Activated naive CD8-positive, alpha-beta T cell treated with anti-CD3 and anti-CD28 coated beads, Interleukin-2, amount 10 ng/mL, durations not matched to agents 7 days and 5 days (primary cell): Measurements from ENCODE around the gene PRKCQ. TPM values are rescaled to one million over a fixed set of nuclear protein-coding genes. Genes with fewer than 3 reads are reported as not detected.
"Not testable (repeated sequence)": the region's sequence is repeated elsewhere in the genome, so short reads cannot be mapped to it uniquely, and the experiment has no call there.

ENCODE experiments used
- ATAC-seq: fragments of 150-1000 bp; cut with Tn5 transposase; one replicate; pipeline ENCODE4 v1.10.0; 2021; ENCODE audit warnings: low read depth, moderate library complexity
- POLR2A ChIA-PET: fragments of 350-600 bp; sonication (Branson Sonifier 250); formaldehyde crosslinking; loops from one replicate; lab custom pipeline; 2021; ENCODE audit warnings: antibody characterized with exemption; lab: Charles Lee
- DNase-seq: peaks from one replicate; pipeline ENCODE4 v3.0.0; 2021
- H3K27ac Mint-ChIP-seq: one replicate; pipeline ENCODE4 v1.8.0; 2022; ENCODE audit warnings: mild to moderate bottlenecking, mixed read lengths
- H3K27me3 Mint-ChIP-seq: one replicate; pipeline ENCODE4 v1.8.0; 2022; ENCODE audit warnings: mild to moderate bottlenecking, moderate library complexity, mixed read lengths
- H3K36me3 Mint-ChIP-seq: one replicate; pipeline ENCODE4 v1.8.0; 2021; ENCODE audit warnings: mild to moderate bottlenecking, mixed read lengths
- H3K4me1 Mint-ChIP-seq: one replicate; pipeline ENCODE4 v1.8.0; 2021; ENCODE audit warnings: mixed read lengths
- H3K4me3 Mint-ChIP-seq: one replicate; pipeline ENCODE4 v1.8.0; 2022; ENCODE audit warnings: mild to moderate bottlenecking, moderate library complexity, mixed read lengths
- H3K9me3 Mint-ChIP-seq: one replicate; pipeline ENCODE4 v1.8.0; 2021; ENCODE audit warnings: mixed read lengths
- total RNA-seq, 2 experiments: library from RNA; stranded (reverse); gene quantifications; one replicate each; pipeline ENCODE4 v1.2.3, GENCODE V29; 2021

The PRKCQ gene
- total RNA-seq, 2 experiments from 2014 or later = 61.2 to 61.8 TPM

DNA sequence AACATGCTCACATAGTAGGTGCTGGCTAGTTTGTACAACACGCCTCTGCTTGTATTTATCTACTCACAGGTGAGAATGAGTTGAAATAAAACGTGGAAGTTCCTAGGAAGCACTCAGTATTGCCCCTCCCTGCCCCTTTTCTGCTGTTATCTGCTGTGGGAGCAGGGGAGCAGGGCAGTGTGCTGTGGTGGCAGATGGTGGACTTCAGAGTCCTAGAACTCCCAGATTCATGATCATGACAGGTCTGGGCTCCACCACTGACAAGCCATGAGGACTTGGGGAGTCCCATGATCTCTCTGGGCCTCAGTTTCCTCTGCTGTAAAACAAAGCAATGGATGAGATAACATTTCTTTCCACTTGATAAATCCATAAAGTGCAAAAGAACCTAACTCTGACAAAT is 11.6 kb upstream of the PRKCQ start:
- Mint-ChIP-seq H3K9me3 (no peaks in the 10 kb centered on the region), H3K27me3 (no peaks in the 10 kb centered on the region), H3K36me3 (peaks cover 49% of the 10 kb centered on the region), H3K4me1 (peaks cover 86% of the 10 kb centered on the region), H3K4me3 (peak overlapping the region; percentile 77), H3K27ac (peak overlapping the region; percentile 93)
- ATAC-seq (peak; percentile 23), DNase-seq (no peak)
- POLR2A ChIA-PET = interaction anchor here (1.8 to 16.7 kb wide), 2 partner anchors 9 to 11 kb away, joined by 12 to 382 read pairs; partner anchors contain the start of gene PRKCQ

DNA sequence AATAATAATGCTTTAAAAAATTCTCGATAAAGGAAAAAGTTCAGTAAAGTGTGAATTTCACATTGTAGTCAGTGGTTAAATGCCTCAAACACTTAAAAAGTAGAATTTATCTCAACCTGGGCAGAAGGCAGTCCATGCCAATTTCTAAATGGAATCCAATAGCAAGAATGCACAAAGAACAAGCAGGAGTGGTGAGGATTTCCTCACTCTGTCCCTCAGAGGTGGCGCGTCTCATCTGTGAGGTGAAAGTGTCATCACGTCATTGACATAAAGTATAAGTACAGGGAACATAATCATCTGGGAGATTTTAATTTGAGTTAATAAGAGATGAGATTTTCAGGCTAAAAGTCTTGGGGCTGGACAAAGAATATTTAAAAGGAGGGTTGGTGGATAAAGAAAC is 10.0 kb upstream of the PRKCQ start:
- DNase-seq = no peak
- peaks cover 62% of the 10 kb centered on the region for H3K36me3 Mint-ChIP-seq
- peak overlapping the region; percentile 48 for H3K27ac Mint-ChIP-seq
- no peaks in the 10 kb centered on the region for H3K9me3 Mint-ChIP-seq
- peaks cover 79% of the 10 kb centered on the region for H3K4me1 Mint-ChIP-seq
- POLR2A ChIA-PET = interaction anchor here (1.8 to 16.7 kb wide), 2 partner anchors 9 to 10 kb away, joined by 12 to 382 read pairs; partner anchors contain the start of gene PRKCQ
- no peak for ATAC-seq
- peak overlapping the region; percentile 40 for H3K4me3 Mint-ChIP-seq
- H3K27me3 Mint-ChIP-seq = no peaks in the 10 kb centered on the region

- H3K4me1 Mint-ChIP-seq = peaks cover 78% of the 10 kb centered on the region
- H3K9me3 Mint-ChIP-seq = no peaks in the 10 kb centered on the region
- POLR2A ChIA-PET = interaction anchor here (1.4 to 16.7 kb wide), 2 partner anchors 9 to 12 kb away, joined by 11 to 382 read pairs; partner anchors contain the start of gene PRKCQ
- H3K36me3 Mint-ChIP-seq = peaks cover 65% of the 10 kb centered on the region
- no peak for DNase-seq
- peak overlapping the region; percentile 83 for H3K27ac Mint-ChIP-seq
- H3K27me3 Mint-ChIP-seq = no peaks in the 10 kb centered on the region
- no peak for ATAC-seq
- peak overlapping the region; percentile 79 for H3K4me3 Mint-ChIP-seq
Observed at GRCh38 chr10:6589287-6590094, 9.4 kb upstream of the PRKCQ start.

DNA sequence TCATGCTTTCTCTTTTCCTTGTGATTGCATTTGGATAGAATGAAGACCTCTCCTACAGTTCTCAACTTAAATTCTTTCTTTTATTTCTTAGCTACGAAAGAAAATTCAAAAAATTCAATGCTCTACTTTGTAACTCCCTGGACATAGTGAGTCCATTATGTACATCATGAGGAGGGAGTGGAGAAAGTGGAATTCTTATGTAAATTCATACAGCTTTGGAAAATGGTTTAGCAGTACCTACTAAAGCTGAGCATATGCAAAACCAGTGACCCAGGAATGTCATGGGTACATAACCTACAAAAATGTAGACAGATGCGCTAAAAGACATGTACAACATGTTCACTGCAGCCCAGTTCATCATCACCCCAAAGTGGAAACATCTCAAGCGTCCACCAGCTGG is 8.8 kb upstream of the PRKCQ start:
- Mint-ChIP-seq H3K4me1 (peaks cover 73% of the 10 kb centered on the region), H3K36me3 (peaks cover 70% of the 10 kb centered on the region), H3K9me3 (no peaks in the 10 kb centered on the region), H3K27me3 (no peaks in the 10 kb centered on the region), H3K27ac (peak overlapping the region; percentile 83), H3K4me3 (peak overlapping the region; percentile 79)
- ATAC-seq = no peak
- POLR2A ChIA-PET = interaction anchor here (1.1 to 16.7 kb wide), 3 partner anchors 8 to 58 kb away, joined by 4 to 382 read pairs (median 11); partner anchors contain the start of gene PRKCQ
- DNase-seq = no peak

GRCh38 chr10:6588082-6588481 is 8.0 kb upstream of the PRKCQ start:
- ATAC-seq (no peak), DNase-seq (no peak)
- POLR2A ChIA-PET = interaction anchor here (0.8 to 16.7 kb wide), 4 partner anchors 7 to 58 kb away, joined by 3 to 382 read pairs (median 8); partner anchors contain the start of gene PRKCQ
- H3K4me1 Mint-ChIP-seq = peaks cover 68% of the 10 kb centered on the region
- H3K4me3 Mint-ChIP-seq = peak overlapping the region; percentile 79
- H3K9me3 Mint-ChIP-seq = no peaks in the 10 kb centered on the region
- peaks cover 69% of the 10 kb centered on the region for H3K36me3 Mint-ChIP-seq
- H3K27me3 Mint-ChIP-seq = no peaks in the 10 kb centered on the region
- H3K27ac Mint-ChIP-seq = peak overlapping the region; percentile 83

DNA sequence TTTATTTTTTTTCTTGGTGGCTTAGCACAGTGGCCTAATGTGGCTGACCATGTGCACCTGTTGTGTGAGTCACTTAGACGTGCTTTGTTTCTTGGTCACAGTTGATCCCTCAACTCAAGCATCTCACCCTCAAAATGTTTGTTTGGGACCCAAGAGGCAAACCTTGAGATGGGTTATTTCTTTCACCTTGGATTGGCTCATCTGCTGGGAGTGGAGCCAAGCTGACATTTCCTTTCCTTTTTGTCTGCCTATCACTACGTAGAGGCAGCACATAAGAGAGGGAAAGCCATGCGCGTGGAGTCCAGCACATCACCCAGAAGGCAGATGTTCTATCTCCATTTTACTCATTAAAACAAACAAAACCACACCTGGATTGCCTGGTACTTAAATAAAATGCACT is 6.4 kb upstream of the PRKCQ start:
- H3K9me3 Mint-ChIP-seq = no peaks in the 10 kb centered on the region
- H3K27ac Mint-ChIP-seq = peak overlapping the region; percentile 97
- peak overlapping the region; percentile 96 for H3K4me3 Mint-ChIP-seq
- H3K4me1 Mint-ChIP-seq = peaks cover 68% of the 10 kb centered on the region
- POLR2A ChIA-PET = interaction anchor here (1.0 to 16.7 kb wide), 8 partner anchors 6 to 98 kb away, joined by 3 to 382 read pairs (median 7); partner anchors contain the start of gene PRKCQ
- peaks cover 78% of the 10 kb centered on the region for H3K36me3 Mint-ChIP-seq
- ATAC-seq = peak; percentile 23
- H3K27me3 Mint-ChIP-seq = no peaks in the 10 kb centered on the region
- DNase-seq = no peak

DNA sequence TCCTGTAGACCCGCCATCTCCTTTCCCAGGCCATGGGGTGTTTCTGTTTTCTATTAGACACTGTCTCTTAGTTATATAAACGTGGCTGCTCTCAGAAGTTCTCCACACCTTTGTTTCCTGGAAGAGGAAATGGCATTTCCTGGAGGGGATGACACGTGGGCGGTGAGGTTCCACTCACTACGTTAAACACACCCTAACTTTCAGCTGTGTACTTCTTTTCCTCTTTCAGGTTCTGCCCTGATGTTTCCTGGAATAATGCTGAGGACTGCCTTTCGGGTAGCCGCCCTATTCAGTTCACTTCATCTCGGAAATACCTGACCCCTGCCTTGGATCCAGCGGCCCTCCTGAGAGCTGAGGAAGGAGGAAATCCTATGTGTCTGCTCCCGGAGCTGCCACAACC is 3.4 kb upstream of the PRKCQ start:
- peak; percentile 53 for ATAC-seq
- H3K27me3 Mint-ChIP-seq = no peaks in the 10 kb centered on the region
- H3K4me3 Mint-ChIP-seq = peak overlapping the region; percentile 96
- peak overlapping the region; percentile 97 for H3K27ac Mint-ChIP-seq
- peaks cover 43% of the 10 kb centered on the region for H3K4me1 Mint-ChIP-seq
- peak; percentile 65 for DNase-seq
- H3K9me3 Mint-ChIP-seq = no peaks in the 10 kb centered on the region
- H3K36me3 Mint-ChIP-seq = peaks cover 60% of the 10 kb centered on the region
- POLR2A ChIA-PET = interaction anchor here (0.6 to 9.2 kb wide), 18 partner anchors 10 to 521 kb away, joined by 3 to 382 read pairs (median 6); partner anchors contain the start of gene IL2RA

- H3K27me3 Mint-ChIP-seq, H3K9me3 Mint-ChIP-seq, DNase-seq, ATAC-seq: not testable (repeated sequence)
- POLR2A ChIA-PET = interaction anchor here (0.7 to 9.2 kb wide), 15 partner anchors 11 to 1422 kb away, joined by 3 to 382 read pairs (median 7); no protein-coding TSS in a partner anchor
- peak overlapping the region; percentile 96 for H3K4me3 Mint-ChIP-seq
- H3K4me1 Mint-ChIP-seq = peaks cover 42% of the 10 kb centered on the region
- H3K36me3 Mint-ChIP-seq = peaks cover 59% of the 10 kb centered on the region
- H3K27ac Mint-ChIP-seq = peak overlapping the region; percentile 97
Observed at GRCh38 chr10:6582913-6583312, 2.8 kb upstream of the PRKCQ start.

- Mint-ChIP-seq H3K27me3 (no peaks in the 10 kb centered on the region), H3K9me3 (no peaks in the 10 kb centered on the region), H3K4me1 (peaks cover 43% of the 10 kb centered on the region), H3K27ac (peak overlapping the region; percentile 97), H3K36me3 (peaks cover 55% of the 10 kb centered on the region), H3K4me3 (peak overlapping the region; percentile 96)
- ATAC-seq = no peak
- POLR2A ChIA-PET = interaction anchor here (0.6 to 9.2 kb wide), 18 partner anchors 12 to 380 kb away, joined by 3 to 382 read pairs (median 6); partner anchors contain the start of gene PFKFB3
- DNase-seq = no peak
Observed at GRCh38 chr10:6582298-6582697, 2.2 kb upstream of the PRKCQ start.

- Mint-ChIP-seq H3K4me1 (peaks cover 42% of the 10 kb centered on the region), H3K9me3 (no peaks in the 10 kb centered on the region), H3K4me3 (peak overlapping the region; percentile 96), H3K27ac (peak overlapping the region; percentile 97), H3K27me3 (no peaks in the 10 kb centered on the region), H3K36me3 (peaks cover 54% of the 10 kb centered on the region)
- ATAC-seq (no peak), DNase-seq (no peak)
- POLR2A ChIA-PET = interaction anchor here (0.6 to 9.2 kb wide), 18 partner anchors 12 to 380 kb away, joined by 3 to 382 read pairs (median 6); partner anchors contain the start of gene PFKFB3
Observed at GRCh38 chr10:6581778-6582228, 1.7 kb upstream of the PRKCQ start.

DNA sequence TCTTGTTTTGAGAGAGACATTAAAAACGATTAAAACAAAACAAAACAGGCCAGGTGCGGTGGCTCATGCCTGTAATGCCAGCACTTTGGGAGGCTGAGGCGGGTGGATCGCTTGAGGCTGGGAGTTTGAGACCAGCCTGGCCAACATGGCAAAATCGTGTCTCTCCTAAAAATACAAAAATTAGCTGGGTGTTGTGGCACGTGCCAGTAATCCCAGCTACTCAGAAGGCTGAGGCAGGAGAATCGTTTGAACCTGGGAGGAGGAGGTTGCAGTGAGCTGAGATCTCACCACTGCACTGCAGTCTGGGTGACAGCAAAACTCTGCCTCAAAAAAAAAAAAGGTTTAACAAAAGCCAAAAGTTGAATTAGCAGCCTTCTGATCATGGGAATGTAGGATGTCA is 1.1 kb upstream of the PRKCQ start:
- peak; percentile 45 for DNase-seq
- peak overlapping the region; percentile 96 for H3K4me3 Mint-ChIP-seq
- H3K9me3 Mint-ChIP-seq, H3K27me3 Mint-ChIP-seq, ATAC-seq: not testable (repeated sequence)
- H3K36me3 Mint-ChIP-seq = peaks cover 52% of the 10 kb centered on the region
- POLR2A ChIA-PET = interaction anchor here (0.8 to 9.2 kb wide), 18 partner anchors 13 to 379 kb away, joined by 3 to 382 read pairs (median 6); partner anchors contain the start of gene PFKFB3
- peaks cover 42% of the 10 kb centered on the region for H3K4me1 Mint-ChIP-seq
- H3K27ac Mint-ChIP-seq = peak overlapping the region; percentile 97

DNA sequence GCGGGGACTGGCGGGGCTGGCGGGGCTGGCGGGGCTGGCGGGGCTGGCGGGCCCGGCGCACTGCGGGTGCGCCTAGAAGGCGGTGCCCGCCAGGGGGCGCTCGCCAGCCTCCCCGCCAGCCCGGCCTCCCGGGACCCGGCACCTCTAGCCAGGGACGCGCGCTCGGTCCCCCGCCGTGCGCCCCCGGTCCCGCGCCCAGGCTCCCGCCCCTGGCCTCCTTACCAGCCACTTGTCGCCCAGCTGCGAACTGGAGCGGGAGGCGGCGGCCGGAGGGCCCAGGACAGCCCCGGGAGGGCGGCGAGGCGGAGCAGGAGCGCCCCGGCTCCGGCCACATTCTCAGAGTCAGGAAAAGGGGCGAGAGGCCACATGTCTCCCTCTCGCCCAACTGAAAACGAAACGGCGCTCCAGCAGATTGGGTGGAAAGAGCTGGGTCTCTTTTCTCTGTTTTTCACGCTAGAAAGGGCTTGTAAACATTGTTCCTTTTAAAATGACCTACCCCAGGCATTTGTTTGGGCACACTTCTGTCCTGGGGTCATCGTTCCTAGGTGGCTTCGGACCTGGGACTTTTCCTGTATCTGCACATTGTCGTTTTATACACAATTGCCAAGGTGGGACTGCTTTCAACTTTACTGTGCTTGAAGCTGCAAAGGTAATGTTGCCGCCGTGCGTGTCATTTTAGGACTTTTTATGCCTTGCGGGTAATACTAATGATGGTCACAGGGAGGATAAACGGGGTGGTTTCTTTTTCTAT is 378 bp upstream of the PRKCQ start:
- peak overlapping the region; percentile 96 for H3K4me3 Mint-ChIP-seq
- peaks cover 46% of the 10 kb centered on the region for H3K4me1 Mint-ChIP-seq
- POLR2A ChIA-PET = interaction anchor here (0.8 to 9.2 kb wide), 20 partner anchors 13 to 378 kb away, joined by 3 to 382 read pairs (median 5); partner anchors contain the start of gene PFKFB3
- H3K36me3 Mint-ChIP-seq = peaks cover 49% of the 10 kb centered on the region
- no peaks in the 10 kb centered on the region for H3K9me3 Mint-ChIP-seq
- peak; percentile 98 for DNase-seq
- peak; percentile 66 for ATAC-seq
- no peaks in the 10 kb centered on the region for H3K27me3 Mint-ChIP-seq
- H3K27ac Mint-ChIP-seq = peak overlapping the region; percentile 97
